Measurements from ENCODE around the gene WNT5B. TPM values are rescaled to one million over a fixed set of nuclear protein-coding genes. Genes with fewer than 3 reads are reported as not detected.

Gene WNT5B
- total and polyA plus RNA-seq, 3 donors from 2014 or later, result 4.6 to 5.8 (median 4.9) TPM

DNA sequence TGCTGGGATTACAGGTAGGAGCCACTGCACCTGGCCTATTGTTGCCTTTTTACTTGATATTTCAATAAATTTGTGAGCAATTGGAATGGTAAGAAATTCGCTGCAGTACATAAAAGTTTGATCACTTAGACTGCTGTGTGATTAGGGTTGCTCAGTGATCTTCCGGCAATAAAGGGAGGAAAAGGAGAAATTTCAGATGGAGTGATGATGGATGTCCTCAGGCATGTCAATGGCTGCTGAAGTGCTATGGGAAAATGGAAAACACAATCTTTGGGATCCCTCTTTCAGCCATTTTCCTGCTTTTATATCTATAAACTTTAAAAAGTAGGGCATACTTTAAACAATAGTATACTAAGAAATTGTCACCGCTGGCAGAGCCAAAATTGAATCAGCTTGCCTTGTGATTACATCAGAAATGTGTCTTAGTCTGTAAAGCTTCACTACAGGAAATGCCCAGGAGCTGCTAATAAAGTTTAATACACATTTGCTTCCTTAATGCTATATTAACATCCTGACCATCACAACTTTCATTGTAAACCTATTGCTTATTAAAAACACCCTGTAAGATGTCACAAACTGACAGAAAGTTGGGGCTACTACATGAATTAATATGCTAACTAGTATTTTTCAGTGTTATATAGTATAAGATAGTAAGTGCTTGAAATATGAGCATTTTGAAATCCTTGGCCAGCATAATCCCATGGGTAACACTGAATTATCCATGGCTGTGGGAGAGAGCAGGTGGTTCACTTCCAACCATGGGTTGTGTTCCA, 20.9 kb upstream of the WNT5B start:
- no peak for TF ChIP-seq POLR2A (IDR thresholded peaks at IDR 0.05)
- TF ChIP-seq, protein P1, sequence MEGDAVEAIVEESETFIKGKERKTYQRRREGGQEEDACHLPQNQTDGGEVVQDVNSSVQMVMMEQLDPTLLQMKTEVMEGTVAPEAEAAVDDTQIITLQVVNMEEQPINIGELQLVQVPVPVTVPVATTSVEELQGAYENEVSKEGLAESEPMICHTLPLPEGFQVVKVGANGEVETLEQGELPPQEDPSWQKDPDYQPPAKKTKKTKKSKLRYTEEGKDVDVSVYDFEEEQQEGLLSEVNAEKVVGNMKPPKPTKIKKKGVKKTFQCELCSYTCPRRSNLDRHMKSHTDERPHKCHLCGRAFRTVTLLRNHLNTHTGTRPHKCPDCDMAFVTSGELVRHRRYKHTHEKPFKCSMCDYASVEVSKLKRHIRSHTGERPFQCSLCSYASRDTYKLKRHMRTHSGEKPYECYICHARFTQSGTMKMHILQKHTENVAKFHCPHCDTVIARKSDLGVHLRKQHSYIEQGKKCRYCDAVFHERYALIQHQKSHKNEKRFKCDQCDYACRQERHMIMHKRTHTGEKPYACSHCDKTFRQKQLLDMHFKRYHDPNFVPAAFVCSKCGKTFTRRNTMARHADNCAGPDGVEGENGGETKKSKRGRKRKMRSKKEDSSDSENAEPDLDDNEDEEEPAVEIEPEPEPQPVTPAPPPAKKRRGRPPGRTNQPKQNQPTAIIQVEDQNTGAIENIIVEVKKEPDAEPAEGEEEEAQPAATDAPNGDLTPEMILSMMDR (IDR thresholded peaks at IDR 0.05), result no peak
- intact Hi-C loops (cut with DNase I; ENCODE audit: low total_unique reads), result no loop called here

DNA sequence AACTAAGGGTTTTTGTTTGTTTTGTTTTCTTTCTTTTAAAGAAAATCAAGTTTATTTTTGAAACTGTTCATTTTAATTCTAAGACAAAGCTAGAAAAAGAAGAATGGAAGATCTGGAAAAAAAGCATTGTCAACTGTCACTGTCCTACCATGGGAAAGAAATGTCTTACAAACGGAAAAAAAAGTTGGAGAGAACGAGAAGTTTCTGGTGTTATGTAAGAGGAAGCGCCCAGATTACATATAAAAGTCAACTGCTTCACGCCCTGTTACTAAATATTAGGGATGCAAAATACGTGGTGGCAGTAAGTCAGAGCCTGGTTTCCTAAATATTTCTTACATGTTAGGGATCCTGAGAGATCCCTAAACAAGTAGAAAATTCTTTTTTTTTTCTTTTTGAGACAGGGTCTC, 20.3 kb upstream of the WNT5B start:
- no peak for DNase-seq
- TF ChIP-seq, protein P1 (IDR thresholded peaks at IDR 0.05), result no peak
- no peak for TF ChIP-seq POLR2A (IDR thresholded peaks at IDR 0.05)
- Histone ChIP-seq H3K27ac (no peak overlapping the region), H3K4me3 (no peak overlapping the region), H3K9me3 (no peaks in the 10 kb centered on the region), H3K27me3 (no peaks in the 10 kb centered on the region), H3K4me1 (peaks cover 12% of the 10 kb centered on the region), H3K36me3 (ENCODE audit: low read depth, missing control alignments) (no peaks in the 10 kb centered on the region)
- WGBS, 2 donors, result 34 to 50% methylated on average over 5 of the region's 5 CpGs
- intact Hi-C loops (cut with DNase I; ENCODE audit: low total_unique reads), result no loop called here

More for the DNA sequence above, 20.9 kb upstream of the WNT5B start:
- no peaks in the 10 kb centered on the region for H3K27me3 ChIP-seq
- H3K36me3 ChIP-seq (ENCODE audit: low read depth, missing control alignments), result no peaks in the 10 kb centered on the region
- DNase-seq, result no peak
- H3K9me3 ChIP-seq, result no peaks in the 10 kb centered on the region
- H3K27ac ChIP-seq, result no peak overlapping the region
- H3K4me1 ChIP-seq, result peaks cover 12% of the 10 kb centered on the region
- 94 to 97% methylated on average over 3 of the region's 3 CpGs for WGBS, 2 donors
- no peak overlapping the region for H3K4me3 ChIP-seq

DNA sequence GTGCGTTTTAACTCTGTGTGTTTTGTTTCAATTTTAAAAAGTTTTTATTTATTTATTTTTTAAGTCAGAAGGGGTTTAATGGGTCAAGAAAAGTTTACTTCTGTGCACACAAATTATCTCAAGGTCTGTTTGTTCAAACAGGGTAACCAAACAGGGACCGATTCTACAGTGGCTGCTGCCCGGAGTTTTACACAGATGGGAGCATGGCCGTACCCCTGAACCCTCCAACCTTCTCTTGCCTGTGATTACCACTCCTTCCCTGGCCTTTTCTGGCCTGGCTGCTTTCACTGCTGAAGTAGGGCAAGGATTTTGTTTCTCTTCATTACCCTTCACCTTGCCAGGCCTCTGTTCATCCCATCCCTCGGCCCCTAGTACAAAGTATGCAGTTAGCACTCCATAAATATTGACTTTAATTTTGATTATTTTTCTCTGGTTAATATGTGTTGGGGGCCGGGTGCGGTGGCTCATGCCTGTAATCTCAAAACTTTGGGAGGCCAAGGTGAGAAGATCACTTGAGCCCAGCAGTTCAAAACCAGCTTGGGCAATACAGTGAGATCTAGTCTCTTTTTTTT, 18.9 kb upstream of the WNT5B start:
- intact Hi-C loops (cut with DNase I; ENCODE audit: low total_unique reads), result no loop called here
- Histone ChIP-seq H3K27me3 (no peaks in the 10 kb centered on the region), H3K9me3 (no peaks in the 10 kb centered on the region), H3K27ac (no peak overlapping the region), H3K4me3 (no peak overlapping the region), H3K36me3 (ENCODE audit: low read depth, missing control alignments) (no peaks in the 10 kb centered on the region), H3K4me1 (peaks cover 12% of the 10 kb centered on the region)
- DNase-seq, result no peak
- WGBS, 2 donors, result 87 to 88% methylated on average over 7 of the region's 7 CpGs
- TF ChIP-seq, protein P1 (IDR thresholded peaks at IDR 0.05), result no peak
- no peak for TF ChIP-seq POLR2A (IDR thresholded peaks at IDR 0.05)

- Histone ChIP-seq H3K27me3 (no peaks in the 10 kb centered on the region), H3K9me3 (no peaks in the 10 kb centered on the region), H3K27ac (no peak overlapping the region), H3K4me1 (peaks cover 7% of the 10 kb centered on the region), H3K4me3 (no peak overlapping the region), H3K36me3 (ENCODE audit: low read depth, missing control alignments) (no peaks in the 10 kb centered on the region)
- WGBS, 2 donors, result 56 to 59% methylated on average over 13 of the region's 13 CpGs
- TF ChIP-seq, protein P1 (IDR thresholded peaks at IDR 0.05), result no peak
- no peak for TF ChIP-seq POLR2A (IDR thresholded peaks at IDR 0.05)
- no peak for DNase-seq
- intact Hi-C loops (cut with DNase I; ENCODE audit: low total_unique reads), result no loop called here
Measured at GRCh38 chr12:1611803-1612572, 17.0 kb upstream of the WNT5B start.
